Measurements from ENCODE around the gene MAIP1.

DNA sequence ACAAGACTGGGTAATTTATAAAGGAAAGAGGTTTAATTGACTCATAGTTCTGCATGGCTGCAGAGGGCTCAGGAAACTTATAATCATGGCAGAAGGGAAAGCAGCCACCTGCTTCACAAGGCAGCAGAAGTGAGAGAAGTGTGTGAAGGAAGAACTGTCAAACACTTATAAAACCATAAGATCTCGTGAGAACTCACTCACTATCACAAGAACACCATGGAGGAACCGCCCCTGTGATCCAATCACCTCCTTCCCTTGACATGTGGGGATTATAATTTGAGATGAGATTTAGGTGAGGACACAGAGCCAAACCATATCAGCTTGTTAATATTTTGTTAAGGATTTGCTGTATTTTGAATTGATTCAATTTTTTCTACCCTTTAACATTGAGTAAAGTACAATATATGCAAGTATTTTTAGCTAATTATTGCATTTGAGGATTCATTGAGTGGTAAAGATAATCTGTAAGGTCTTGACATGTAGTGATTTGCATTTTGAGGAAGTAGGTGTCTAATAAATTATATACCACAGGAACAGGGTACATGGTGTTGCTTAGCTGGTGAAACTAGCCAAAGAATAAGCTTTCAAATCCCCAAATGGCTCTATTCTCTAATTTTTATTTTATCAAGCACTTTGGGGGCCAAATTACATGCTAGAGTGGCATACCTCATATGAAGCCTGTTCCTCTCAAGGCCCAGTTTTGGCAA, 48.2 kb upstream of the MAIP1 start:
- no peak for TF ChIP-seq EZH2 (IDR thresholded peaks at IDR 0.05)
- TF ChIP-seq POLR2AphosphoS5 (IDR thresholded peaks at IDR 0.05; ENCODE audit: borderline replicate concordance, low read depth, low read length), result no peak
- TF ChIP-seq FOXP2 (optimal IDR thresholded peaks at IDR 0.05; ENCODE audit: control extremely low read depth, extremely low read length, insufficient read depth), result no peak

Measured in SK-N-MC (cell line).